Uterus (tissue), 4 donors: ENCODE data around the gene STARD5. TPM values are rescaled to one million over a fixed set of nuclear protein-coding genes. Genes with fewer than 3 reads are reported as not detected.

Experiments
- DNase-seq, 2 donors: peaks; one replicate each; pipeline ENCODE4 v3.0.0-alpha.2; 2019 to 2020
- H3K27ac ChIP-seq, 2 donors: fragments of 200-600 bp; sonication (generic); 1 replicate in 1 of 2; 2 replicates in 1 of 2; pipeline ENCODE4 v1.5.1; 2016 to 2018
- H3K27me3 ChIP-seq, 2 donors: fragments of 200-600 bp; sonication (generic); one replicate each; pipeline ENCODE4 v1.5.1; 2018 to 2019; ENCODE audit warnings: control low read depth in 1 of 2
- H3K36me3 ChIP-seq, 2 donors: fragments of 200-600 bp; sonication (generic); one replicate each; pipeline ENCODE4 v1.5.1; 2019; ENCODE audit warnings: control low read depth in 1 of 2
- H3K4me1 ChIP-seq, 2 donors: fragments of 200-600 bp; sonication (generic); one replicate each; pipeline ENCODE4 v1.5.1; 2018 to 2019; ENCODE audit warnings: control low read depth in 1 of 2
- H3K4me3 ChIP-seq, 2 donors: fragments of 200-600 bp; sonication (generic); 1 replicate in 1 of 2; 2 replicates in 1 of 2; pipeline ENCODE4 v1.5.1; 2018 to 2019; ENCODE audit warnings: mild to moderate bottlenecking in 1 of 2
- H3K9me3 ChIP-seq, 2 donors: fragments of 200-600 bp; sonication (generic); one replicate each; pipeline ENCODE4 v1.5.1; 2019; ENCODE audit warnings: control low read depth in 1 of 2
- CTCF ChIP-seq, 4 experiments: fragments of 200-600 bp in 2 of 4; fragments of 450-650 bp in 2 of 4; sonication (generic) in 2 of 4; IDR thresholded peaks; one replicate each; pipeline ENCODE4 v1.5.1; 2016 to 2019; ENCODE audit warnings: antibody characterized with exemption in 4 of 4, mild to moderate bottlenecking in 2 of 4, moderate library complexity in 1 of 4
- POLR2A ChIP-seq, 2 donors: fragments of 450-650 bp; IDR thresholded peaks; one replicate each; pipeline ENCODE4 v1.6.1; 2016; ENCODE audit warnings: antibody characterized with exemption in 2 of 2, mild to moderate bottlenecking in 1 of 2, moderate library complexity in 1 of 2
- intact Hi-C: fragments of 100-400 bp; cut with DNase I; formaldehyde crosslinking; loops from one replicate; pipeline ENCODE4 v1.15.1; 2023; ENCODE audit warnings: low total_unique reads
- total RNA-seq, 4 donors: library from RNA; depleted of rRNA in 3 of 4; stranded (reverse); fragments of >200 nt in 3 of 4; gene quantifications; one replicate each; pipeline versions ENCODE4 v1.1.0 to v1.2.4, GENCODE V29; 2014 to 2023
- donor health status: DM: yes; HTN: yes; CAD: no.

Gene STARD5
- total RNA-seq, 4 donors from 2014 or later: 8.5 to 20.6 (median 19.7) TPM

- Histone ChIP-seq H3K27ac (peak overlapping the region; percentile 83 to 88), H3K36me3 (no peaks in the 10 kb centered on the region), H3K27me3 (no peaks in the 10 kb centered on the region), H3K4me1 (peaks cover 7 to 10% of the 10 kb centered on the region in 2 donors), H3K9me3 (no peaks in the 10 kb centered on the region), H3K4me3 (no peak overlapping the region)
- TF ChIP-seq POLR2A (IDR thresholded peaks at IDR 0.05) (no peak), CTCF (IDR thresholded peaks at IDR 0.05) (no peak)
- intact Hi-C loops: no loop called here
- no peak for DNase-seq
Measured at GRCh38 chr15:81313686-81314085, 10.3 kb downstream of the STARD5 start.

- Histone ChIP-seq H3K27me3 (no peaks in the 10 kb centered on the region), H3K9me3 (no peaks in the 10 kb centered on the region), H3K4me1 (peaks cover 7 to 10% of the 10 kb centered on the region in 2 donors), H3K27ac (peak overlapping the region; percentile 83 to 88), H3K36me3 (no peaks in the 10 kb centered on the region), H3K4me3 (no peak overlapping the region)
- TF ChIP-seq CTCF (IDR thresholded peaks at IDR 0.05): no peak
- no peak for TF ChIP-seq POLR2A (IDR thresholded peaks at IDR 0.05)
- intact Hi-C loops: no loop called here
- peak; percentile 86 to 95 for DNase-seq
Measured at GRCh38 chr15:81312790-81313543, 11.0 kb downstream of the STARD5 start.

GRCh38 chr15:81311752-81312464 lies 12.0 kb downstream of the STARD5 start:
- Histone ChIP-seq H3K9me3 (no peaks in the 10 kb centered on the region), H3K27me3 (no peaks in the 10 kb centered on the region), H3K4me3 (no peak overlapping the region), H3K27ac (peak overlapping the region; percentile 83 to 88), H3K36me3 (no peaks in the 10 kb centered on the region), H3K4me1 (peaks cover 7 to 10% of the 10 kb centered on the region in 2 donors)
- intact Hi-C loops: no loop called here
- TF ChIP-seq POLR2A (IDR thresholded peaks at IDR 0.05) (no peak), CTCF (IDR thresholded peaks at IDR 0.05) (no peak)
- no peak for DNase-seq

- no peaks in the 10 kb centered on the region for H3K9me3 ChIP-seq
- H3K36me3 ChIP-seq: no peaks in the 10 kb centered on the region
- DNase-seq: no peak
- H3K4me3 ChIP-seq: no peak overlapping the region
- H3K27ac ChIP-seq: peak overlapping the region in 1 of 2 donors; percentile 88
- H3K4me1 ChIP-seq: peaks cover 7 to 10% of the 10 kb centered on the region in 2 donors
- TF ChIP-seq POLR2A (IDR thresholded peaks at IDR 0.05): no peak
- TF ChIP-seq CTCF (IDR thresholded peaks at IDR 0.05): no peak
- no peaks in the 10 kb centered on the region for H3K27me3 ChIP-seq
- intact Hi-C loops: no loop called here
Measured at GRCh38 chr15:81310480-81310879, 13.5 kb downstream of the STARD5 start.
